CD4-positive, alpha-beta T cell treated with Interleukin-12 subunit alpha and Interleukin-12 subunit beta, for 1 hour (primary cell): ENCODE measurements around the gene APOBEC3C.
"Not testable (repeated sequence)": the region's sequence is repeated elsewhere in the genome, so short reads cannot be mapped to it uniquely, and the experiment has no call there.

ENCODE experiments used
- DNase-seq: peaks from one replicate; pipeline ENCODE4 v3.0.0-alpha.2; 2020

Gene APOBEC3C

DNA sequence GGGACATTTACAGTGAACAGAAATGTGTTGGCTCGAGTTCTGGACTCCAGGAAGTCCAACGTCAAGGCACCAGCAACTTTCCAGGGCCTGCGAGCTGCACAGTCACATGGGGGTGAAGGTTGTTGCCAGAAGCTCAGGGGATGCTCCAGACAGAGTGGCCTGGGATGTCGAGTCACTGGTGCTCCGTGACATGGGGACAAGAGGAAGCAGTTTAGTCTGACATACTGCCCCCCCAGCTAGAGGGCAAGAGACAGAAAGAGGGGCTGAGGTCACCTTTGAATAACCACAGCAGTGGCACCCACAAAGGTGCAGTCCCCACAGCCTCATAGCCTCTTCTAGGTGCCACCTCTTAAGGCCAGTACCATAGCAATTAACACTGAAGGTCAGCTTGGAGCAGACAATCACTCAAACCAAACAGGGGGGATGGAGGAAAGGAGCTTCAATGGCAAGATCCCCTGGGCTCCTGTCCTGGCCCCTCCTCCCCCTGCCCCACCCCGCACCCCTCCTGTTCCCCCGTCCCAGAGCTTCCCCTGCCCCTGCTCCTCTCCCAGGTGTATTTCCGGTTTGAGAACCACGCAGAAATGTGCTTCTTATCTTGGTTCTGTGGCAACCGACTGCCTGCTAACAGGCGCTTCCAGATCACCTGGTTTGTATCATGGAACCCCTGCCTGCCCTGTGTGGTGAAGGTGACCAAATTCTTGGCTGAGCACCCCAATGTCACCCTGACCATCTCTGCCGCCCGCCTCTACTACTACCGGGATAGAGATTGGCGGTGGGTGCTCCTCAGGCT, 10.7 kb downstream of the APOBEC3C start:
- peak; percentile 52 for DNase-seq

DNA sequence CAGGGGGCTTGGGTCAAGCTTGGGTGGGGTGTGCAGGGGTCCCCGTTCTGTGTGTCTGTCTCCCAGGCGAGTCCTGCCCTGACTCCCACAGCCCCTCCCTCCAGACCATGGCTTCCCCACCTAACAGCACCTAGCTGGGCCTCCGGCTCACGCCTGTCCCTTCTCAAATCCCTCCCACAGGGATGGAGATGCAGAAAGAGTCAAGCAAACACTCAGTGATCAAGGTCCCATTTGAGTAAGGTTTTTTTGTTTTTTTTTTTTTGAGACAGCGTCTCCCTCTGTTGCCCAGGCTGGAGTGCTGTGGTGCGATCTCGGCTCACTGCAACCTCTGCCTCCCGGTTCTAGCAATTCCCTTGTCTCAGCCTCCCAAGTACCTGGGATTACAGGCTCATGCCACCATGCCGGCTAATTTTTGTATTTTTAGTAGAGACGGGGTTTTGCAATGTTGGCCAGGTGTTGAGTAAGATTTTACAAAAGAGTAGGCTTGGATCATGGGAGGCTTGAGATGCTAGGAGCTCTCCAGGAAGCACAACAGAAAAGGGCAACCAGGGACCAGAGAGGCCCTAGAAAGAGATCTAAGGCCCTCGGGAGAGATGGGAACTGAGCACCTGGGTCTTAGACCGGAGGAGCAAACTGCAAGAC, 12.6 kb downstream of the APOBEC3C start:
- DNase-seq, result no peak

DNA sequence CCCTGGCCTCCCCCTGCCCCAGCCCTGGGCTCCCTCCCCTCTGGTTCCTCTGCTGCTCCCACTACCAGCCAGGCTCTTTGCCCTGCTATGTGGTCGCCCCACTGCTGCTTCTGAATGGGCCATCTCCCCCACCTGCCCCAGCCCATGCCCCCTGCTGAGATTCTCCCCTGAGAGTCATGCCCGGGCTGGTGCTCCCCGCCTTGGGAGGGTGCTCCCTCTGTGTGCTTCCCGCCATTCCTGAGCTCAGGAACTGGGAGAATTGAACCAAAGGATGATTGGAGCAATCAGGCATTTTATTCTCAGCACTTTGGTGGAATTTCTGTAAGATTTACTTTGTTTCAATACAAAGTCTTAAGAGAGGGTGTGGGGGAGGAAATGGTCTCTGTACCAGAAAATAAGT, 13.7 kb downstream of the APOBEC3C start:
- no peak for DNase-seq

DNA sequence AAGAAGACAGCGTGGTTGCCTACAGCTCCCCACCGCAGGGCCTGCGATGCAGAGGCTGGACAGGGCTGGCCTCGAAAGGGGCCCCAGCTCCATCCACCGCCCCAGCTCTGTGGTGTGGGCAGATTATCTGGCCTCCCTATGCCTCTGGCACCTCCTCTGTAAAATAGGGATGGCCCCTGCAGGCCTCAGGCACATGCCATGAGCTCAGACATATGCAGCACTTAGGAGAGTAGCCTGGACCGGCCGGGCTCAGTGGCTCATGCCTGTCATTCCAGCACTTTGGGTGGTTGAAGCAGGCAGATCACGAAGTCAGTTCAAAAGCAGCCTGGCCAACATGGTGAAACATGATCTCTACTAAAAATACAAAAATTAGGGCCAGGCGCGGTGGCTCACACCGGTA, 14.2 kb downstream of the APOBEC3C start:
- DNase-seq, result no peak

DNA sequence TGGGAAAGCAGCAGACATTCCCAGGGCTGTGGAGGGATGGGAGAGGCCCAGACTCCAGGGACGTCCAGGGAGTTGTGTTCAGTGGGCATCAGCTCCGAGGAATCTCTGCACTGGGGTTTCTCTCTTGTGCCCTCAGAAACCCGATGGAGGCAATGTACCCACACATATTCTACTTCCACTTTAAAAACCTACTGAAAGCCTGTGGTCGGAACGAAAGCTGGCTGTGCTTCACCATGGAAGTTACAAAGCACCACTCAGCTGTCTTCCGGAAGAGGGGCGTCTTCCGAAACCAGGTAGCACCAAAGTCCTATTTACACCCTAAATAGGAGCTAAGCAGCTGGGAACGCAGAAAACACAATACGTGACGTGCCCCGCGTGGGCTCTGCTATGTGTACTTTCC, 15.2 kb downstream of the APOBEC3C start:
- DNase-seq, result no peak

DNA sequence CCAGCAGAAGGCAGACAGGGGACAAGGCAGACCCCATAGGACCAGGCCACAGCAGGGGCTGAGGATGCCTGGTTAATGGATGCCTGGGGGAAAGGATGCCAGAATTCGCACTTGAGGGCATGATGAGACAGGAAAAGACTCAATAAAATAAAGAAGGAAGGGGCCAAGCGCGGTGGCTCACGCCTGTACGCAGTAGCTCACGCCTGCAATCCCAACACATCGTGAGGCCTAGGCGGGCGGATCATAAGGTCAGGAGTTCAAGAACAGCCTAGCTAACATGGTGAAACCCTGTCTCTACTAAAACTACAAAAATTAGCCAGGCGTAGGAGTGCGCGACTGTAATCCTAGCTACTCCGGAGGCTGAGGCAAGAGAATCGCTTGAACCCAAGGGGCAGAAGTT, 16.6 kb downstream of the APOBEC3C start:
- DNase-seq, result no peak

DNA sequence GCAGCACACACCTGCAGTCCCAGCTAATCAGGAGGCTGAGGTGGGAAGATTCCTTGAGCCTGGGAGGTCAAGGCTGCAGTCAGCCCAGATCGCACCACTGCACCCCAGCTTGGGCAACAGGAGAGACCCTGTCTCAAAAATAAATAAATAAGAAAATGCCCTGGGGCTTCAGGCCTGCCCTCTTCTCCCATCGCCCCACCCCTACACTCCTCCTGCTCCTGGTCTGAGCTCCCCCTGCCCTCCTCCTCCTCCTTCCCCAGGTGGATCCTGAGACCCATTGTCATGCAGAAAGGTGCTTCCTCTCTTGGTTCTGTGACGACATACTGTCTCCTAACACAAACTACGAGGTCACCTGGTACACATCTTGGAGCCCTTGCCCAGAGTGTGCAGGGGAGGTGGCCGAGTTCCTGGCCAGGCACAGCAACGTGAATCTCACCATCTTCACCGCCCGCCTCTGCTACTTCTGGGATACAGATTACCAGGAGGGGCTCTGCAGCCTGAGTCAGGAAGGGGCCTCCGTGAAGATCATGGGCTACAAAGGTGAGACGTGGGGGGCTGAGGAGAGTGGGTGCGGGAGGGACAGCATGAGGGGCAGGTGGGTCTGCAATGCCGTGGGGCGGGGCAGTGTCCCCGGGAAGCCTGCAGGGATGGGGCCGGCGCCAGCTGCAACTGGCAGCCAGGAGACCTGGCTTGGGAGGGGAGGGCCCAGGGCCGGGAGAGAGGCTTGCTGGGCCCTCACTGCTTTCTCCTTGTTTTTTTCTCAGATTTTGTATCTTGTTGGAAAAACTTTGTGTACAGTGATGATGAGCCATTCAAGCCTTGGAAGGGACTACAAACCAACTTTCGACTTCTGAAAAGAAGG, 17.6 kb downstream of the APOBEC3C start:
- DNase-seq, result not testable (repeated sequence)

DNA sequence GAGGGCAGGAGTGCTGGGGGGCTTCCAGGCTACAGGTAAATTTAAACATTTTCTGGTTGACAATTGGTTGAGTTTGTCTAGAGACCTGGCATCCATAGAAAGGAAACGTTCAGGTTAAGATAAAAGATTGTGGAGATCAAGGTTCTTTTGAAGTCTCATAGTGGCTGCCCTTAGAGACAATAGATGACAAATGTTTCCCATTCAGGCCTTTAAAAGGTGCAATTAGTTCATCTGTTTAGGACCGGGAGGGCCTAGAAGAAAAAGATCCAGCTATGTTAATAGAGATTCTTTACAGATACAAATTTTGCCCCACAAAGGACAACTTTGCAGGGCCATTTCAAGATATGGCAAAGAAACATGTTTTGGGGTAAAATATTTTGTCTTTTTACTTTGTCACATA, 23.0 kb downstream of the APOBEC3C start:
- not testable (repeated sequence) for DNase-seq

DNA sequence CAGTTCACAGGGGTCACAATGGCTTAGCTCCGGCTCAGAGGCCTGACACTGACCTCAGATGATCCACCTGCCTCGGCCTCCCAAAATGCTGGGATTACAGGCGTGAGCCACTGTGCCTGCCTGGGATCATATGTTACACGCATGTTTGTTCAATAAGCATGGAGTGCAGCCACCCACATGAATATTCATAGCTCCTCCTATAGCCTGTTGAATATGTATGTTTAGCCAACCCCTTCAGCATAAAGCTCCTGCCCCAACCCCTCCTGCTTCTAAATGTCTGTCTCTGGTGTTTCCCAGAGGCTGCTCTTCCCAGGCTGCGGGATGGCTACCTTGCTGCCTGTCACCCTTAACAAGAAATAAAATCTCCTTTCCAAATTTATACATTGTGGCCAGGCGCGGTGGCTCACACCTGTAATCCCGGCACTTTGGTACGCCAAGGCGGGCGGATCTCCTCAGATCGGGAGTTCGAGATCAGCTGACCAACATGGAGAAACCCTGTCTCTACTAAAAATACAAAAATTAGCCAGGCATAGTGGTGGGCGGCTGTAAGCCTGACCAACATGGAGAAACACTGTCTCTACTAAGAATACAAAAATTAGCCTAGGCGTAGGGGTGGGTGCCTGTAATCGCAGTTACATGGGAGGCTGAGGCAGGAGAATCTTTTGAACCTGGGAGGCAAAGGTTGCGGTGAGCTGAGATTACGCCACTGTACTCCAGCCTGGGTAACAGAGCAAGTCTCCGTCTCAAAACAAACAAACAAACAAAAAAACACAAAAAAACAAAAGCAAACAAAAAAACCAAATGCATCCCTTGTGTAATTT, 25.5 kb downstream of the APOBEC3C start:
- DNase-seq, result no peak

DNA sequence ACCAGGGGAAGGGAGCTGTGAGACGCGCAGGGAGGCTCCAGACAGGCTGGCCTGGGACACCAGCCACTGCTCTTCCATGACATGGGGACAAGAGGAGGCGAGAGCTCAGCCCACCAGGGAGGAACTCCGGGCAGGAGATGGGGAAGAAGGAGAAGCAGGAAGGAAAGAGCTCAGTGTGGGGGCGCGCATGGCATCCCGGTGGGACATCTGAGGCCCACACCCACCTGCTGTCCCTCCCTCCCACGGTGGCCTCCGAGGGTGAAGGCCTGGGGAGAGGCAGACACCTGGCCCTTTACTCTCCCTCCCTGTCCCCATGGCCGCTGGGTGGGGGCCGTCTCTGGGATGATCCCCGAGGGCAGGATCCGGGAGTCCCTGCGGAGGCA, 26.1 kb downstream of the APOBEC3C start:
- DNase-seq, result not testable (repeated sequence)

DNA sequence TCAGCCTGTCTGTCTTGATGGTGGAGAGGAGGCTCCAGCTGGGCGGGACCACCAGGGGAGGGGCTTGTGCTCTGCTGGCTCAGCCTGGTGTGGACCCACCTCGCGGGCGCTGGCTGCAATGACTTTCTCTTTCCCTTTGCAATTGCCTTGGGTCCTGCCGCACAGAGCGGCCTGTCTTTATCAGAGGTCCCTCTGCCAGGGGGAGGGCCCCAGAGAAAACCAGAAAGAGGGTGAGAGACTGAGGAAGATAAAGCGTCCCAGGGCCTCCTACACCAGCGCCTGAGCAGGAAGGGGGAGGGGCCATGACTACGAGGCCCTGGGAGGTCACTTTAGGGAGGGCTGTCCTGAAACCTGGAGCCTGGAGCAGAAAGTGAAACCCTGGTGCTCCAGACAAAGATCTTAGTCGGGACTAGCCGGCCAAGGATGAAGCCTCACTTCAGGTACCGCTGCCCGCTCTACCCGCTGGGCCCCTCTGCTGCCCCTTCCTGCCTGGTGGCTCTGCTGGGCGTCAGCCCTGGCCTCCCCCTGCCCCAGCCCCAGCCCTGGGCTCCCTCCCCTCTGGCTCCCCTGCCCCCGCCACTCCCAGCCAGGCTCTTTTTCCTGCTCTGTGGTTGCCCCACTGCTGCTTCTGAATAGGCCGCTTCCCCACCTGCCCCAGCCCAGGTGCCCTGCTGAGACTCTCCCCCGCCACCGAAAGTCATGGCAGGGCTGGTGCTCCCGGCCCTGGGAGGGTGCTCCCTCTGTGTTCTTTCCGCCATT, 26.7 kb downstream of the APOBEC3C start, which contains the start of gene APOBEC3F:
TSS of gene APOBEC3F (plus strand) at position 327 of the 759 bp plus-strand sequence. CDS start at position 424, 97 bp downstream.
- peak; percentile 86 for DNase-seq

DNA sequence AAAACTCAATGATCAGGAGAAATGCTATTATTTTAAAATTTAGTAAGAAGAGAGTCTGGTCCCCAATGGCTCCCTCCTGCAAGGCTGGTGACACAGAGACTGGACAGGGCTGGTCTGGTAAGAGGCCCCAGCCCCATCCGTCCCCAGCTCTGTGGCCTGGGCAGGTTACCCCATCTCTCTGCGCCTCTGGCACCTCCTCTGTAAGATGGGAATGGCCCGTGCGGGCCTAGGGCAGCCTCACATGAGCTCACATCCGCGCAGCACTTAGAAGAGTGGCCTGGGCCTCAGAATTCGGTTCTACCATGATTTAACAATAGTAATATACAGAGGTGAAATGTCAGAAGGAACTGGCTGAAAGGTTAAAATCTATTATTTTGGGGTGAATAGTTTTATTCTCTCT, 27.9 kb downstream of the APOBEC3C start:
- no peak for DNase-seq

DNA sequence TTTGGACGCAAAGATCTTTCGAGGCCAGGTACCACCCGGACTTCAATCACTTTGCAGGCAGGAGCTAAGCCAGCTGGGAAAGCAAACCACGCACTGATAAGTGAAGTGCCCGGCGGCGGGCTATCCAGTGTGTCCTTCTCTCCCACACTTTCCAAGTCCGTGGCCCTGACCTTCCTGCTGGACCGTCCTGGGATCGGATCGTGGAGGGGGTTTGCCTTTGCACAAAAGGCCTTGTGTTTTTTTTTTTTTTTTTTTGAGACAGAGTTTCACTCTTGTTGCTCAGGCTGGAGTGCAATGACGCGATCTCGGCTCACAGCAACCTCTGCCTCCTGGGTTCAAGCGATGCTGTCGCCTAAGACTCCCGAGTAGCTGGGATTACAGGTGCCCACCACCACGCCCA, 29.0 kb downstream of the APOBEC3C start:
- DNase-seq, result not testable (repeated sequence)

DNA sequence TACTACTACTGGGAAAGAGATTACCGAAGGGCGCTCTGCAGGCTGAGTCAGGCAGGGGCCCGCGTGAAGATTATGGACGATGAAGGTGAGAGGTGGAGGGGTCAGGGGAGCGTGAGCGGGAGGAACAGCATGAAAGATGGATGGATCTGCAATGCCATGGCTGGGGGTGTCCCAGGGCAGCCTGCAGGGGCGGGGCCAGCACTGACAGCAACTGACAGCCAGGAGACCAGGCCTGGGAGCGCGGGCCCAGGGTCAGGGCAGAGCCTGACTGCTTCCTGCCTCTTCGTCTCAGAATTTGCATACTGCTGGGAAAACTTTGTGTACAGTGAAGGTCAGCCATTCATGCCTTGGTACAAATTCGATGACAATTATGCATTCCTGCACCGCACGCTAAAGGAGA, 31.1 kb downstream of the APOBEC3C start:
- not testable (repeated sequence) for DNase-seq

DNA sequence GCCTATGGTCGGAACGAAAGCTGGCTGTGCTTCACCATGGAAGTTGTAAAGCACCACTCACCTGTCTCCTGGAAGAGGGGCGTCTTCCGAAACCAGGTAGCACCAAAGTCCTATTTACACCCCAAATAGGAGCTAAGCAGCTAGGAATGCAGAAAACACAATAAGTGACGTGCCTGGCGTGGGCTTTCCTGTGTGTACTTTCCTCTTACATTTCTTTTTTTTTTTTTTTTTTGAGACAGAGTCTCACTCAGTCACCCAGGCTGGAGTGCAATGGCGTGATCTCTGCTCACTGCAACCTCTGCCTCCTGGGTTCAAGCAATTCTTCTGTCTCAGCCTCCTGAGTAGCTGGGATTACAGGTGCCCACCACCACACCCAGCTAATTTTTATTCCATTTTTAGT, 35.4 kb downstream of the APOBEC3C start:
- DNase-seq, result not testable (repeated sequence)

DNA sequence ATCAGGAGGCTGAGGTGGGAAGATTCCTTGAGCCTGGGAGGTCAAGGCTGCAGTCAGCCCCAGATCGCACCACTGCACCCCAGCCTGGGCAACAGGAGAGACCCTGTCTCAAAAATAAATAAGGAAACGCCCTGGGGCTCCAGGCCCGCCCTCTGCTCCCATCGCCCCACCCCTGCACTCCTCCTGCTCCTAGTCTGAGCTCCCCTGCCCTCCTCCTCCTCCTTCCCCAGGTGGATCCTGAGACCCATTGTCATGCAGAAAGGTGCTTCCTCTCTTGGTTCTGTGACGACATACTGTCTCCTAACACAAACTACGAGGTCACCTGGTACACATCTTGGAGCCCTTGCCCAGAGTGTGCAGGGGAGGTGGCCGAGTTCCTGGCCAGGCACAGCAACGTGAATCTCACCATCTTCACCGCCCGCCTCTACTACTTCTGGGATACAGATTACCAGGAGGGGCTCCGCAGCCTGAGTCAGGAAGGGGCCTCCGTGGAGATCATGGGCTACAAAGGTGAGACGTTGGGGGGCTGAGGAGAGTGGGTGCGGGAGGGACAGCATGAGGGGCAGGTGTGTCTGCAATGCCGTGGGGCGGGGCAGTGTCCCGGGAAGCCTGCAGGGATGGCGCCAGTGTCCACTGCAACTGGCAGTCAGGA, 37.9 kb downstream of the APOBEC3C start:
- not testable (repeated sequence) for DNase-seq

DNA sequence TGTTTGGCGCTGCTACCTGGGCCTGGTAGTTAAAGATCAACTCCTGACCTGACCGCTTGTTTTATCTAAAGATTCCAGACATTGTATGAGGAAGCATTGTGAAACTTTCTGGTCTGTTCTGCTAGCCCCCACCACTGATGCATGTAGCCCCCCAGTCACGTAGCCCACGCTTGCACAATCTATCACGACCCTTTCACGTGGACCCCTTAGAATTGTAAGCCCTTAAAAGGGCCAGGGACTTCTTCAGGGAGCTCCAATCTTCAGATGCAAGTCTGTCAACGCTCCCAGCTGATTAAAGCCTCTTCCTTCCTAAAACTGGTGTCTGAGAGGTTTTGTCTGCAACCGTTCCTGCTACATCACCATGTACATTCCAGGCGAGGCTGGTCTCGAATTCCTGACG, 41.6 kb downstream of the APOBEC3C start:
- no peak for DNase-seq

DNA sequence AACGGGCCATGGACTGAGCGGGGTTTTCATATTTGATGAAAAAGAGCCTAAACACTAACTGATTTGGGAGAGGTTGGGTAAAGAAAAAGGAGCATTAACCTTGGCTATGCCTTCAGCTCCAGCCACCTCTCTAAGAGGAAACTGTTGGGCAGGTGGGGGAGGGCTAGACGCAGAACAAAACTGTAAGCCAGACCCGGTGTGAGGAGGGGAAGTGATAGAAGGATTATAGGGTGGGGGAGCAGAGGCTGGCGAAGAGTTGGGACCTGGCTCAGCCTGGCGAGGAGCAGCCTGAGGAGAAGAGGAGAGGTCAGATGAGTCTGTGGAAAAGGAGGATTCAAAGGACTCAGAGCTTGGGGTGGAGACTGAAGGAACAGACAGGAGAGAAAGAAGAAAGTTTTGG, 47.2 kb downstream of the APOBEC3C start:
- not testable (repeated sequence) for DNase-seq

DNA sequence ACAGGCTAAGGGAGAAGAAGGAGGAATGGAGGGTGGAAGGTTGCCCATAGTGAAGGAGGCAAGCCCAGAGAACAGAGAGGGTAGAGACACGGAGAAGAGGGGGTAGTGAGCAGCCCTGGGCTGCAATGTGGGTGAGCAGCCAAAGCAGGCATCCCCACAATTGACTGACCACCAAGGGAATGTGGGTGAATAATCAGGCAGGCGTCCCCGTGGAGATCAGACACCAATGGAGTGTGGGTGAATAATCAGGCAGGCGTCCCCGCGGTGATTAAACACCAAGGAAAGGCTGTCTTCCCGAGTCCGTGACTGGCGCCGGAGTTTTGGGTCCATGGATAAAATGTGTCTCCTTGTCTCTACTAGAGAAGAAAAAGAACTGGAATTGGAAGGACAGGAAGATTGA, 47.9 kb downstream of the APOBEC3C start:
- not testable (repeated sequence) for DNase-seq

DNA sequence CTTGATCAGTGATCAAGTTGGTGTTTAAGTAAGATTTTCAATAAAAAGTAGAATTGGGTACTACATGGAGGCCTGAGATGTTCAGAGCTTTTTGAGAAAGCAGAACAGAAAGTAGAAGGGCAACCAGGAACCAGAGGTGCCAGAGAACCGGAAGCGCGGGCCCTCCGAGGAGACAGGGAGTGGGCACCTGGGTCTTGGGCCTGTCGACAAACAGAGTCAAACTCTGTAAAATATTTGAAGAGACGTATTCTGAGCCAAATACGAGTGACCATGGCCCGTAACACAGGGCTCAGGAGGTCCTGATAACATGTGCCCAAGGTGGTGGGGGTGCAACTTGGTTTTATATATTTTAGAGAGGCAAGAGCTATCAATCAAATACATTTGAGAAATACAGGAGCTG, 49.8 kb downstream of the APOBEC3C start:
- DNase-seq, result not testable (repeated sequence)
